SJSA1 (cell line): ENCODE measurements around the gene AGPAT2. TPM values are rescaled to one million over a fixed set of nuclear protein-coding genes. Genes with fewer than 3 reads are reported as not detected.

ENCODE experiments used
- DNase-seq, 2 experiments: peaks; one replicate each; pipeline ENCODE4 v3.0.0-alpha.2; 2015 to 2020; ENCODE audit warnings: low spot score in 2 of 2, low read depth in 1 of 2
- H3K27ac ChIP-seq: fragments of 250-450 bp; sonication (Bioruptor Pico); 2 replicates; pipeline ENCODE4 v1.5.1; 2020; ENCODE audit warnings: mild to moderate bottlenecking, moderate library complexity
- H3K27me3 ChIP-seq: fragments of 250-450 bp; sonication (Bioruptor Pico); replicated peaks from 2 replicates; pipeline ENCODE4 v1.5.1; 2020; ENCODE audit warnings: mild to moderate bottlenecking, moderate library complexity
- H3K36me3 ChIP-seq: fragments of 250-450 bp; sonication (Bioruptor Pico); 2 replicates; pipeline ENCODE4 v1.5.1; 2020; ENCODE audit warnings: mild to moderate bottlenecking
- H3K4me1 ChIP-seq: fragments of 250-450 bp; sonication (Bioruptor Pico); replicated peaks from 2 replicates; pipeline ENCODE4 v1.6.1; 2021; ENCODE audit warnings: mild to moderate bottlenecking
- H3K4me3 ChIP-seq: fragments of 250-450 bp; sonication (Bioruptor Pico); 2 replicates; pipeline ENCODE4 v1.5.1; 2020; ENCODE audit warnings: mild to moderate bottlenecking
- H3K9me3 ChIP-seq: fragments of 250-450 bp; sonication (Bioruptor Pico); replicated peaks from 2 replicates; pipeline ENCODE4 v1.5.1; 2020; ENCODE audit warnings: mild to moderate bottlenecking
- total RNA-seq: library from RNA; depleted of rRNA; stranded (reverse); fragments of >200 nt; shearing (Covaris generic); gene quantifications from 2 replicates; pipeline ENCODE4 v1.2.3, GENCODE V29; 2014; rRNA removed

Gene AGPAT2
- total RNA-seq, result 30.1 and 34.0 TPM in 2 replicates

DNA sequence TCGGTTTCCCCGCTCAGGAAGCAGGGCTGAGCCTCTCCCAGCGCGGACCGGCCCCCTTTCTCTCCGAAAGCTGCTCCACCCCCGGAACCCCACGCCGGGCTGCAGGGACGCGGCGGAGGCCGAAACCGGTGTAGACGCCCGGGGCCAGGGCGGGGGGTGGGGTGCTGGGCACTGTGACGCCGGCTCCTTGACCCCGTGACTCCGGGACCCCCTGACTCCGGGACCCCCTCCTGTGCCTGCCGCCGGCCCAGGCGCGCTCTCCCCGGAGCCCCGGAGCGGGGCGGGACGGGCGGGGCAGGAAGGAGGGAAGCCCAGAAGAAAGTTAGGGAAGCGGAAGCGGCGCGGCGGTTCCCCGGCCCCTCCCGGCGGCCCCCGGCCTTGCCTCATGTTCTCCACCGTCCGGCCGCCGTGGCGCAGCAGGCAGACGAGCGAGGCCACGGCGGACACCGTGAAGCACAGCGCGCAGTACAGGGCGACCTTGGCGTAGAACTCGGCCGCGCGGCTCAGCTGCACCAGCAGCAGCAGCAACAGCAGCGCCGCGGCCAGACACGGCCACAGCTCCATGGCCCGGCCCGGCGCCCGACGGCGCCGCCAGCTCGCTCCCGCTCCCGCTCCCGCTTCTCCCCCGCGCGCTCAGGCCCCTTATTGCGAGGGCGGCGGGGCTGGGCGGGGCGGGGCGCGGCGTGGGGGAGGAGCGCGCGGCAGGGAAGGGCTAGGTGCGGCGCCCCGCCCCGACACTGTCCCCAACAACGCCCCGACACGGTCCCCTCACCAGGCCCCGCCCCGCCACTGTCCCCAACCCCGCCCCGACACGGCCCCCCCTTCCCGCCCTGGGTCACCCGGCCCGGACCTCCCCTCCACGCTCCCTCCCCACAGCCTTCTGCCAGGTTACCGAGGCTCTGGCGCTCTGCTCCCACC is at the start of gene AGPAT2:
AGPAT2 (minus strand) TSS at position 664 of the 918 bp plus-strand sequence; CDS start at position 564, 100 bp downstream.
- Histone ChIP-seq H3K27ac (no peak within 1 kb of the TSS), H3K4me3 (peak within 1 kb of the TSS; percentile 66), H3K4me1 (peaks cover 10% of the 10 kb centered on the region), H3K27me3 (no peaks in the 10 kb centered on the region), H3K36me3 (0 out of 2 replicates have a peak, but pooled peaks cover 2% of the 10 kb centered on the region), H3K9me3 (0 out of 2 replicates have a peak, but pooled peaks cover 3% of the 10 kb centered on the region)
- peak; percentile 56 to 60 for DNase-seq

GRCh38 chr9:136735812-136736480 is 48.7 kb upstream of the AGPAT2 start:
- H3K4me1 ChIP-seq, result no peaks in the 10 kb centered on the region
- no peak overlapping the region for H3K27ac ChIP-seq

GRCh38 chr9:136734837-136735496 is 47.7 kb upstream of the AGPAT2 start:
- no peak for DNase-seq
- Histone ChIP-seq H3K27ac (no peak overlapping the region), H3K4me3 (no peak overlapping the region), H3K9me3 (no peaks in the 10 kb centered on the region), H3K4me1 (no peaks in the 10 kb centered on the region), H3K36me3 (no peaks in the 10 kb centered on the region), H3K27me3 (peaks cover 24% of the 10 kb centered on the region)

More at GRCh38 chr9:136735812-136736480, 48.7 kb upstream of the AGPAT2 start:
- H3K9me3 ChIP-seq, result no peaks in the 10 kb centered on the region
- H3K27me3 ChIP-seq, result peaks cover 33% of the 10 kb centered on the region
- no peak overlapping the region for H3K4me3 ChIP-seq
- no peaks in the 10 kb centered on the region for H3K36me3 ChIP-seq
- DNase-seq, result no peak

- no peak for DNase-seq
- peaks cover 3% of the 10 kb centered on the region; the same call in 1 of the 2 replicates for H3K36me3 ChIP-seq
- H3K4me3 ChIP-seq, result no peak overlapping the region
- H3K4me1 ChIP-seq, result peaks cover 2% of the 10 kb centered on the region
- H3K27ac ChIP-seq, result no peak overlapping the region
- H3K27me3 ChIP-seq, result peaks cover 12% of the 10 kb centered on the region
- no peaks in the 10 kb centered on the region for H3K9me3 ChIP-seq
These were observed 46.4 kb upstream of the AGPAT2 start for GRCh38 chr9:136733611-136734010.

- Histone ChIP-seq H3K9me3 (no peaks in the 10 kb centered on the region), H3K27me3 (peaks cover 8% of the 10 kb centered on the region), H3K4me3 (no peak overlapping the region), H3K36me3 (peaks cover 13% of the 10 kb centered on the region; the same call in 1 of the 2 replicates), H3K4me1 (peaks cover 8% of the 10 kb centered on the region), H3K27ac (no peak overlapping the region)
- no peak for DNase-seq
These were observed 45.4 kb upstream of the AGPAT2 start for GRCh38 chr9:136732444-136733178.

DNA sequence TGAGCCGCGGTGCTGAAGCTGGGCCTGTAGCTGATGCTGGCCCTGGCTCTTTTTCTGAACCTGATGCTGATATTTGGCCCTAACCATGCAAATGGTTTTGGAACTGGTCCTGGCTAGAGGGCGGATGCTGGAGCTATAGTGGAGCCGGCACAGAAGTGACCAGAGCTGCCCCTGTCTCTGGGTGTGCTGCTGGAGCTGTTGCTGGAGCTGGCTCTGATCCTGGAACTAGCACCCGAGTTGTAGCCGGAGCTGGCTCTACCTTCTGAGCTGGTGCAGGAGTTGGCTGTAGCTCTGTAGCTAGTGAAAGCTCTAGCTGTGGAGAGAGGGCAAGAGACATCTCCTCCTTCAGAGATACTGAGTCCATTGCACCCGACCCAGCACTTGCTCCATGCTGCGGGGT is 42.7 kb upstream of the AGPAT2 start:
- no peak overlapping the region for H3K27ac ChIP-seq
- H3K4me1 ChIP-seq, result peaks cover 22% of the 10 kb centered on the region
- no peak for DNase-seq
- H3K9me3 ChIP-seq, result no peaks in the 10 kb centered on the region
- peaks cover 5% of the 10 kb centered on the region for H3K27me3 ChIP-seq
- peaks cover 37% of the 10 kb centered on the region for H3K36me3 ChIP-seq
- H3K4me3 ChIP-seq, result no peak overlapping the region

DNA sequence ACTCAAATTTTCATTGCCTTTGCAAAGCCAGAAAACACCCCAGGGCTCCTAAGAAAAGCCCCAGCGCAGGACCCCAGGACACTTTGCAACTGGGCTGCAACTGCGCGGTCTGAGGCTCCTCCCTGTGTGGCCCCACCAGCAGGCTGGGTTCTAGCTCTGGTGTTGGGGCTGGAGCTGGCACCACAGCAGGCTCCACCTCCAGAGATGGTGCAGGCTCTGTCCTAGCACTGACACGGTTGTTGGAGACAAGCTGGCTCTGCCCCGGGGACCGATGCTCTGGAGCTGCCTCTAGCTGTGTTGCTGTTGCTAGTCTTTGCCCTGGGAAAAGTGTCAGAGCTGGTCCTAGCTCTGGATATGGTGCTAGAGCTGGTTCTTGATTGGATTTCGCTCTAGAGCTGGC is 41.9 kb upstream of the AGPAT2 start:
- Histone ChIP-seq H3K4me1 (peaks cover 22% of the 10 kb centered on the region), H3K36me3 (peaks cover 45% of the 10 kb centered on the region), H3K4me3 (no peak overlapping the region), H3K27me3 (peaks cover 5% of the 10 kb centered on the region), H3K27ac (no peak overlapping the region), H3K9me3 (no peaks in the 10 kb centered on the region)
- DNase-seq, result no peak

DNA sequence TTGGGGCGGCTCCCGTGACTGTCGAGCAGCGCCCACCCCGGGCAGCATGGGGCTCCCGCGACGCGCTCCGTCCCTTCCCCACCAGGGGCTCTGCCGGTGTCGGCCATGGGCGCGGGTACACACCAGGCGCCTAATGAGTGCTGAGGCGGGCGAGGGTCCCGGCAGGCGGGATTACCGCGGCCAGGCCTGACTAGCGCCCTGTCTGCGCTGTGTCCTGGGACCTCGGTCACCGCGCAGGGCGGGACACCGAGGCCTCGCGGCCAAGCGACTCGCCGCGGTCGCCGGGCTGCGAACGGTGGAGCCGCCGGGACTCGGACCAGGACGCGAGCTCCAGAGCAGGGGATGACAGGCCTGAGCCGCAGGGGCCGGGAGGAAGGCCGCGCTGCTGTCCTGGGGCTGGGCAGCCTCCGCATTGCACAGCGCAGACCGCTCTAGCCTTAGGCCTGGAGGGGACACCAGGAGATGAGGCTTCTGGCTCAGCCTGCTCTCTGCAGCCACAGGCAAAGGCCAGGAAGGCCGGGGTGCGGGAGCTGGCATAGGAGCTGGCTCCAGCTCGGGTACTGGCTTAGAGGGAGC is 41.4 kb upstream of the AGPAT2 start:
- Histone ChIP-seq H3K27me3 (peaks cover 5% of the 10 kb centered on the region), H3K9me3 (no peaks in the 10 kb centered on the region), H3K4me1 (peaks cover 22% of the 10 kb centered on the region), H3K27ac (no peak overlapping the region), H3K4me3 (peak overlapping the region; percentile 66), H3K36me3 (peaks cover 50% of the 10 kb centered on the region)
- peak in 1 of 2 experiments; percentile 23 for DNase-seq

DNA sequence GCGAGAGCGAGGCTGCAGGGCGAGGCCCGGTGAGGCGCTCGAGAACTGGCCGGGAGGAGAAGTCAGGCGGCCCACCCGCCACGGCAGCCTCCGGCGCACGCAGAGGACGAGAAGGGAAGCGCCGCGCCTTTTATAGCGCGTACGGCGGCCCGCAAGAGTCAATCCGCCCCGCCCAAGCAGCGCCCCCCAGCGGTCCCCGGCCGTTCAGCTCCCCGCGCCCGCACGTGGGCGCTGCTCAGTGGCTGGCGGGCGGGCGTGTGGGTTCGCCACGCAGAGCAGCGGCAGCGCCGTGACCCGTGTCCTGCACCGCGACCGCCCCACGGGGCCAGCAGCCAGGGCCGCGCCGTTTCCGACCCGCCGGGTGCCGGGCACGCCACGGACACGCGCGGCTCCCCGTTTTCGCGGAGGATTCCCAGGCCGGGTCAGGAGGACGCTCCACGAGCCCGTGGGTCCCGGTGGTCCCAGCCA is 40.9 kb upstream of the AGPAT2 start:
- peaks cover 22% of the 10 kb centered on the region for H3K4me1 ChIP-seq
- no peak overlapping the region for H3K27ac ChIP-seq
- peaks cover 56% of the 10 kb centered on the region for H3K36me3 ChIP-seq
- peak; percentile 70 to 87 for DNase-seq
- peaks cover 5% of the 10 kb centered on the region for H3K27me3 ChIP-seq
- H3K9me3 ChIP-seq, result no peaks in the 10 kb centered on the region
- peak overlapping the region; percentile 66 for H3K4me3 ChIP-seq

- DNase-seq, result peak in 1 of 2 experiments; percentile 33
- peaks cover 5% of the 10 kb centered on the region for H3K27me3 ChIP-seq
- H3K4me1 ChIP-seq, result peaks cover 22% of the 10 kb centered on the region
- no peaks in the 10 kb centered on the region for H3K9me3 ChIP-seq
- H3K4me3 ChIP-seq, result peak overlapping the region; percentile 66
- no peak overlapping the region for H3K27ac ChIP-seq
- peaks cover 67% of the 10 kb centered on the region for H3K36me3 ChIP-seq
These were observed 39.5 kb upstream of the AGPAT2 start for GRCh38 chr9:136726631-136727191.

DNA sequence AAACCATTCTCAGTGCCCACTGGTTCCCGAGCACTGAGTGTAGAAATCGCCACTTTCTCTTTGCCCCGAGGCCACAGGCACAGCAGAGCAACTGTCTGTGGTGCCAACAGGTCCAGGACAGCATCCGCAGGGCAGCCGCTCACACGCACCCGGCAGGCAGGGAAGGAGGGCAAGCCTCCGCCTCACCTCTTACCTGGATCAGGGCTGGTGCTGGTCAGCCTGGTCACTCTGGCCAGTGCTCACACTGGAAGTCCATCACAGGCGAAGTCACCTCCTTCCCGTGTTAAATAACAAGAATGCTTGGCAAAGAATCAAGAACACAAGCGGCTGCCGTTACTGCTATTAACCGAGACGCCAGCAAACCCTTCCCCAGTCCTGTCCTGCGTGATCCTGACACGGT is 38.9 kb upstream of the AGPAT2 start:
- Histone ChIP-seq H3K36me3 (peaks cover 67% of the 10 kb centered on the region), H3K4me3 (no peak overlapping the region; the same call in 1 of the 2 replicates)
- no peak for DNase-seq

GRCh38 chr9:136725612-136726011 is 38.4 kb upstream of the AGPAT2 start:
- H3K36me3 ChIP-seq, result peaks cover 67% of the 10 kb centered on the region
- peaks cover 5% of the 10 kb centered on the region for H3K27me3 ChIP-seq
- no peak overlapping the region for H3K4me3 ChIP-seq
- peaks cover 22% of the 10 kb centered on the region for H3K4me1 ChIP-seq
- no peak for DNase-seq
- H3K27ac ChIP-seq, result no peak overlapping the region
- no peaks in the 10 kb centered on the region for H3K9me3 ChIP-seq

More for the DNA sequence above, 38.9 kb upstream of the AGPAT2 start:
- Histone ChIP-seq H3K4me1 (peaks cover 22% of the 10 kb centered on the region), H3K27me3 (peaks cover 5% of the 10 kb centered on the region), H3K27ac (no peak overlapping the region), H3K9me3 (no peaks in the 10 kb centered on the region)
